ENCODE results near the gene ABCB10.
"Not testable (repeated sequence)": the region's sequence is repeated elsewhere in the genome, so short reads cannot be mapped to it uniquely, and the experiment has no call there.

ABCB10 gene

GRCh38 chr1:229529639-229530038 is 28.9 kb downstream of the ABCB10 start:
- no peaks in the 10 kb centered on the region for H3K36me3 ChIP-seq (ENCODE audit: control insufficient read depth, insufficient read depth, low read length)
- no peaks in the 10 kb centered on the region for H3K27me3 ChIP-seq (ENCODE audit: control insufficient read depth, insufficient read depth, low read length)
- no peak overlapping the region for H3K9ac ChIP-seq
- no peaks in the 10 kb centered on the region for H3K9me3 ChIP-seq (ENCODE audit: control insufficient read depth, low read length)
- no peaks in the 10 kb centered on the region for H3K79me2 ChIP-seq
- TF ChIP-seq, protein P1, sequence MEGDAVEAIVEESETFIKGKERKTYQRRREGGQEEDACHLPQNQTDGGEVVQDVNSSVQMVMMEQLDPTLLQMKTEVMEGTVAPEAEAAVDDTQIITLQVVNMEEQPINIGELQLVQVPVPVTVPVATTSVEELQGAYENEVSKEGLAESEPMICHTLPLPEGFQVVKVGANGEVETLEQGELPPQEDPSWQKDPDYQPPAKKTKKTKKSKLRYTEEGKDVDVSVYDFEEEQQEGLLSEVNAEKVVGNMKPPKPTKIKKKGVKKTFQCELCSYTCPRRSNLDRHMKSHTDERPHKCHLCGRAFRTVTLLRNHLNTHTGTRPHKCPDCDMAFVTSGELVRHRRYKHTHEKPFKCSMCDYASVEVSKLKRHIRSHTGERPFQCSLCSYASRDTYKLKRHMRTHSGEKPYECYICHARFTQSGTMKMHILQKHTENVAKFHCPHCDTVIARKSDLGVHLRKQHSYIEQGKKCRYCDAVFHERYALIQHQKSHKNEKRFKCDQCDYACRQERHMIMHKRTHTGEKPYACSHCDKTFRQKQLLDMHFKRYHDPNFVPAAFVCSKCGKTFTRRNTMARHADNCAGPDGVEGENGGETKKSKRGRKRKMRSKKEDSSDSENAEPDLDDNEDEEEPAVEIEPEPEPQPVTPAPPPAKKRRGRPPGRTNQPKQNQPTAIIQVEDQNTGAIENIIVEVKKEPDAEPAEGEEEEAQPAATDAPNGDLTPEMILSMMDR (IDR thresholded peaks at IDR 0.05): no peak
- no peak overlapping the region for H3K4me2 ChIP-seq (ENCODE audit: low read length)
- H3K4me3 ChIP-seq (ENCODE audit: low read depth, low read length): no peak overlapping the region
- no peak overlapping the region for H2AFZ ChIP-seq
- H3K27ac ChIP-seq: no peak overlapping the region
- H3K4me1 ChIP-seq: no peaks in the 10 kb centered on the region

DNA sequence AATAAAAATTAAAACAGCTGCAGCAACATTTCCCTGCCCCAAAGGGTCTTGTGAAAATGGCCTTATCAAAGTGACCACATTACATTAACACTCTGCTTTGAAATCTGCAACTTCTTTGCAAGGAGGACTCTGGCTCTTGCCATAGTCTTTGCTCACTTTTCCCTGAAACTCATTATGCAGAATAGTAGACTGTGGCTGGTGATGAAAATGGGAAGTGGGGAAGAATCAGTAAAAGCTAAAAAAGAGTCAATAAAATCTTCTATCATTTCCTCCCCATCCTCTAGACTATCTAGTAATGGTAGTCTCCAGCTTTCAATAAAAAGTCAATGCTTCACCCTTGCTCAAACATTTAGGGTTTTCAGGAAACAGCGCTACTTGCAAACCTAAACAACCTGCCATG is 31.8 kb downstream of the ABCB10 start:
- no peaks in the 10 kb centered on the region for H3K9me3 ChIP-seq (ENCODE audit: control insufficient read depth, low read length)
- no peaks in the 10 kb centered on the region for H3K79me2 ChIP-seq
- no peaks in the 10 kb centered on the region for H3K36me3 ChIP-seq (ENCODE audit: control insufficient read depth, insufficient read depth, low read length)
- H2AFZ ChIP-seq: no peak overlapping the region
- H3K4me1 ChIP-seq: no peaks in the 10 kb centered on the region
- TF ChIP-seq, protein P1 (IDR thresholded peaks at IDR 0.05): no peak
- H3K27ac ChIP-seq: no peak overlapping the region
- no peak overlapping the region for H3K9ac ChIP-seq
- H3K27me3 ChIP-seq (ENCODE audit: control insufficient read depth, insufficient read depth, low read length): no peaks in the 10 kb centered on the region
- no peak overlapping the region for H3K4me3 ChIP-seq (ENCODE audit: low read depth, low read length)
- H3K4me2 ChIP-seq (ENCODE audit: low read length): no peak overlapping the region

GRCh38 chr1:229523052-229523451 is 35.5 kb downstream of the ABCB10 start:
- Histone ChIP-seq H3K4me3 (ENCODE audit: low read depth, low read length) (no peak overlapping the region), H3K4me2 (ENCODE audit: low read length) (no peak overlapping the region), H3K27me3 (ENCODE audit: control insufficient read depth, insufficient read depth, low read length) (no peaks in the 10 kb centered on the region), H2AFZ (no peak overlapping the region), H3K9ac (no peak overlapping the region), H3K9me3 (ENCODE audit: control insufficient read depth, low read length) (no peaks in the 10 kb centered on the region), H3K79me2 (no peaks in the 10 kb centered on the region), H3K36me3 (ENCODE audit: control insufficient read depth, insufficient read depth, low read length) (no peaks in the 10 kb centered on the region), H3K27ac (no peak overlapping the region), H3K4me1 (no peaks in the 10 kb centered on the region)
- TF ChIP-seq, protein P1 (IDR thresholded peaks at IDR 0.05): no peak

DNA sequence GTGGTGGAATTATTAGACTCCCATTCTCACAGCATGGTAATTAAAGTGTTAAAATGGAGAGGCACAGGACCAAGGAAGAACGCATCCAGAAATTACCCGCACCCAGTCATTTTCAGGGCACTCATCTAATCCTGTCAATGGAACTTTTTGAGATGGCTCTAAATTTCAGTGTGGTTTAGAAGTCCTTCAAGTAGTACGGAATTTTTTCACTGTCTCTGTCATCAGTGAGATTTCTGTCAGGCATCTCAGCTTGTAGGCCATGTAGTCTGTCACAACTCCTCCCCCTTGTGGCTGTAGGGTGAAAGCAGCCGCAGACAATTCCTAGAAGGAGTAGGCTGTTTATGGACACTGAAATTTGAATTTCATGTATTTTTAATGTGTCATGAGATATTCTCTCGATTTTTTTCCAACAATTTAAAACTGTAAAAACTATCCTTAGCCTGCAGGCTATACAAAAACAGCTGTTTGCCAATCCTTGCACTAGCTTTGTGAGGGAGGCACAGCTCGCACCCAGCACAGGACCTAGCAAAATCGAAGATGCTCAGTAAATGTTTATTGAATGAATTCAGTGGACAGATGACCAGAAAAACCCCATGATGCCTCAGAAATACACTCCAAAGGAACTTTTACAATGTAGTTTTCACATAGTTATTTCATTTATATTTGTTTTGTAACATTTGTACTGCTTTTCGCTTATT is 43.8 kb downstream of the ABCB10 start:
- no peak overlapping the region for H2AFZ ChIP-seq
- no peak overlapping the region for H3K4me2 ChIP-seq (ENCODE audit: low read length)
- no peaks in the 10 kb centered on the region for H3K4me1 ChIP-seq
- no peaks in the 10 kb centered on the region for H3K79me2 ChIP-seq
- no peaks in the 10 kb centered on the region for H3K36me3 ChIP-seq (ENCODE audit: control insufficient read depth, insufficient read depth, low read length)
- H3K27me3 ChIP-seq (ENCODE audit: control insufficient read depth, insufficient read depth, low read length): no peaks in the 10 kb centered on the region
- H3K27ac ChIP-seq: no peak overlapping the region
- no peaks in the 10 kb centered on the region for H3K9me3 ChIP-seq (ENCODE audit: control insufficient read depth, low read length)
- TF ChIP-seq, protein P1 (IDR thresholded peaks at IDR 0.05): peak; percentile 70
- no peak overlapping the region for H3K9ac ChIP-seq
- H3K4me3 ChIP-seq (ENCODE audit: low read depth, low read length): no peak overlapping the region

DNA sequence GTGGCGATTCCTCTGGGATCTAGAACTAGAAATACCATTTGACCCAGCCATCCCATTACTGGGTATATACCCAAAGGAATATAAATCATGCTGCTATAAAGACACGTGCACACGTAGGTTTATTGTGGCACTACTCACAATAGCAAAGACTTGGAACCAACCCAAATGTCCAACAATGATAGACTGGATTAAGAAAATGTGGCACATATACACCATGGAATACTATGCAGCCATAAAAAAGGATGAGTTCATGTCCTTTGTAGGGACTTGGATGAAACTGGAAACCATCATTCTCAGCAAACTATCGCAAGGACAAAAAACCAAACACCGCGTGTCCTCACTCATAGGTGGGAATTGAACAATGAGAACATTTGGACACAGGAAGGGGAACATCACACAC is 46.9 kb downstream of the ABCB10 start:
- H3K27me3 ChIP-seq (ENCODE audit: control insufficient read depth, insufficient read depth, low read length); H3K9ac ChIP-seq; H3K4me2 ChIP-seq (ENCODE audit: low read length); H2AFZ ChIP-seq; H3K9me3 ChIP-seq (ENCODE audit: control insufficient read depth, low read length); H3K4me3 ChIP-seq (ENCODE audit: low read depth, low read length); H3K79me2 ChIP-seq; H3K36me3 ChIP-seq (ENCODE audit: control insufficient read depth, insufficient read depth, low read length); H3K27ac ChIP-seq; H3K4me1 ChIP-seq: not testable (repeated sequence)

DNA sequence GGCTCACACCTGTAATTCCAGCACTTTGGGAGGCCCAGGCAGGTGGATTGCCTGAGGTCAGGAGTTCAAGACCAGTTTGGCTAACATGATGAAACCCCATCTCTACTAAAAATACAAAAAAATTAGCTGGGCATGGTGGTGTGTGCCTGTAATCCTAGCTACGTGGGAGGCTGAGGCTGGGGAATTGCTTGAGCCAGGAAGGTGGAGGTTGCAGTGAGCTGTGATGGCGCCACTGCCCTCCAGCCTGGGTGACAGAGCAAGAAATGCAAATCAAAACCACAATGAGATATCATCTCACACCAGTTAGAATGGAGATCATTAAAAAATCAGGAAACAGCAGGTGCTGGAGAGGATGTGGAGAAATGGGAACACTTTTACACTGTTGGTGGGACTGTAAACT is 47.3 kb downstream of the ABCB10 start:
- H3K4me1 ChIP-seq; H3K27me3 ChIP-seq (ENCODE audit: control insufficient read depth, insufficient read depth, low read length); H3K4me3 ChIP-seq (ENCODE audit: low read depth, low read length); H3K36me3 ChIP-seq (ENCODE audit: control insufficient read depth, insufficient read depth, low read length); H3K4me2 ChIP-seq (ENCODE audit: low read length); H3K9ac ChIP-seq; H3K9me3 ChIP-seq (ENCODE audit: control insufficient read depth, low read length); H3K79me2 ChIP-seq; H2AFZ ChIP-seq; H3K27ac ChIP-seq: not testable (repeated sequence)
